ENCODE measurements around the gene SPTLC1. TPM values are rescaled to one million over a fixed set of nuclear protein-coding genes. Genes with fewer than 3 reads are reported as not detected.

SPTLC1 gene
- total RNA-seq = 117 and 147 TPM in 2 replicates

GRCh38 chr9:92115071-92115858 lies at the start of gene SPTLC1:
SPTLC1 (minus strand) TSS chr9:92115413; CDS start chr9:92115370, 43 bp downstream.

Other genes starting within 250 kb of the SPTLC1 start
- 20.9 and 29.8 TPM in 2 replicates for gene ROR2, start 165.2 kb downstream of the SPTLC1 start, total RNA-seq
- gene IARS1, start 178.3 kb upstream of the SPTLC1 start, total RNA-seq = 257 and 319 TPM in 2 replicates
- 24.3 and 32.7 TPM in 2 replicates for gene NOL8, start 209.9 kb upstream of the SPTLC1 start, total RNA-seq
- 1.7 and 15.1 TPM in 2 replicates for gene CENPP, start 210.5 kb upstream of the SPTLC1 start, total RNA-seq